Trophoblast cell (in vitro differentiated cells and primary cell): ENCODE results near the gene UBR3.
"Not testable (repeated sequence)": the region's sequence is repeated elsewhere in the genome, so short reads cannot be mapped to it uniquely, and the experiment has no call there.

Source experiments
- DNase-seq, 2 donors: peaks; one replicate each; pipeline ENCODE4 v3.0.0-alpha.2; 2016
- H2AFZ ChIP-seq: 2 replicates; pipeline ENCODE4 v1.6.1; 2013; ENCODE audit warnings: low read length, moderate library complexity, mild to moderate bottlenecking; ENCODE audit not compliant: insufficient read depth, poor library complexity
- H2AK5ac ChIP-seq: 2 replicates; pipeline ENCODE4 v1.6.1; 2013; ENCODE audit warnings: mild to moderate bottlenecking, low read length
- H2BK120ac ChIP-seq: 2 replicates; pipeline ENCODE4 v1.6.1; 2013; ENCODE audit warnings: low read length, mild to moderate bottlenecking, moderate library complexity; ENCODE audit not compliant: insufficient read depth, poor library complexity
- H2BK12ac ChIP-seq: 2 replicates; pipeline ENCODE4 v1.6.1; 2013; ENCODE audit warnings: mild to moderate bottlenecking, low read length, moderate library complexity
- H2BK5ac ChIP-seq: 2 replicates; pipeline ENCODE4 v1.6.1; 2013; ENCODE audit warnings: low read length, low read depth, moderate library complexity, mild to moderate bottlenecking; ENCODE audit not compliant: poor library complexity
- H3K14ac ChIP-seq: 2 replicates; pipeline ENCODE4 v1.6.1; 2013; ENCODE audit warnings: mild to moderate bottlenecking, low read length
- H3K18ac ChIP-seq: 2 replicates; pipeline ENCODE4 v1.6.1; 2013; ENCODE audit warnings: mild to moderate bottlenecking, low read length
- H3K23ac ChIP-seq: 2 replicates; pipeline ENCODE4 v1.6.1; 2013; ENCODE audit warnings: low read length
- H3K27ac ChIP-seq: 2 replicates; pipeline ENCODE4 v1.5.1; 2013; ENCODE audit warnings: low read depth, mild to moderate bottlenecking, inconsistent platforms, low read length, moderate library complexity
- H3K27me3 ChIP-seq: 2 replicates; pipeline ENCODE4 v1.6.1; 2013; ENCODE audit warnings: inconsistent platforms, mild to moderate bottlenecking, low read length, moderate library complexity; ENCODE audit not compliant: insufficient read depth
- H3K36me3 ChIP-seq, 2 experiments: 1 replicate in 1 of 2; 2 replicates in 1 of 2; pipeline ENCODE4 v1.6.1; 2013; ENCODE audit warnings: low read length in 2 of 2, mild to moderate bottlenecking in 2 of 2, moderate library complexity in 1 of 2; ENCODE audit not compliant: insufficient read depth in 2 of 2, control insufficient read depth in 1 of 2
- H3K4ac ChIP-seq: 2 replicates; pipeline ENCODE4 v1.6.1; 2013; ENCODE audit warnings: low read depth, mild to moderate bottlenecking, low read length, moderate library complexity
- H3K4me1 ChIP-seq, 2 experiments: 1 replicate in 1 of 2; 2 replicates in 1 of 2; pipeline ENCODE4 v1.6.1; 2013; ENCODE audit warnings: low read length in 2 of 2, mild to moderate bottlenecking in 2 of 2, moderate library complexity in 1 of 2; ENCODE audit not compliant: insufficient read depth in 2 of 2, control insufficient read depth in 1 of 2
- H3K4me2 ChIP-seq: 2 replicates; pipeline ENCODE4 v1.6.1; 2013; ENCODE audit warnings: inconsistent platforms, mild to moderate bottlenecking, low read length, moderate library complexity
- H3K4me3 ChIP-seq: 2 replicates; pipeline ENCODE4 v1.5.1; 2013; ENCODE audit warnings: mild to moderate bottlenecking, low read depth, low read length, inconsistent platforms
- H3K79me1 ChIP-seq: one replicate; pipeline ENCODE4 v1.6.1; 2013; ENCODE audit warnings: low read length
- H3K79me2 ChIP-seq: 2 replicates; pipeline ENCODE4 v1.6.1; 2013; ENCODE audit warnings: low read length, mild to moderate bottlenecking; ENCODE audit not compliant: control insufficient read depth, insufficient read depth, poor library complexity
- H3K9ac ChIP-seq: 2 replicates; pipeline ENCODE4 v1.6.1; 2013; ENCODE audit warnings: mild to moderate bottlenecking, low read length
- H3K9me3 ChIP-seq: 2 replicates; pipeline ENCODE4 v1.6.1; 2013; ENCODE audit warnings: low read depth, mild to moderate bottlenecking, control low read depth, inconsistent platforms, low read length; ENCODE audit not compliant: insufficient read depth
- H4K12ac ChIP-seq: 2 replicates; pipeline ENCODE4 v1.6.1; 2013; ENCODE audit warnings: low read depth, mild to moderate bottlenecking, low read length, moderate library complexity
- H4K8ac ChIP-seq: 2 replicates; pipeline ENCODE4 v1.6.1; 2013; ENCODE audit warnings: low read depth, mild to moderate bottlenecking, low read length, moderate library complexity
- H4K91ac ChIP-seq: one replicate; pipeline ENCODE4 v1.6.1; 2013; ENCODE audit warnings: low read depth, mild to moderate bottlenecking, low read length, moderate library complexity
- WGBS: extraction: QIAGEN DNeasy Blood & Tissue Kit; methylation state at CpG from one replicate; pipeline ENCODE4 v1.1.7; 2013; ENCODE audit warnings: missing lambda C conversion rate; ENCODE audit not compliant: insufficient read length, insufficient coverage; ENCODE audit errors: extremely low coverage; 5-methylcytosine and 5-hydroxymethylcytosine counted together

Gene UBR3

DNA sequence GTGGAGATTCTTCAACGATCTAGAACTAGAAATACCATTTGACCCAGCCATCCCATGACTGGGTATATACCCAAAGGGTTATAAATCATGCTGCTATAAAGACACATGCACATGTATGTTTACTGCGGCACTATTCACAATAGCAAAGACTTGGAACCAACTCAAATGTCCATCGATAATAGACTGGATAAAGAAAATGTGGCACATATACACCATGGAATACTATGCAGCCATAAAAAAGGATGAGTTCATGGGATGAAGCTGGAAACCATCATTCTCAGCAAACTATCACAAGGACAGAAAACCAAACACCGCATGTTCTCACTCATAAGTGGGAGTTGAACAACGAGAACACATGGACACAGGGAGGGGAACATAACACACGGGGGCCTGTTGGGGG lies 9.9 kb upstream of the UBR3 start:
- not testable (repeated sequence) for H3K4ac ChIP-seq, H4K91ac ChIP-seq, H3K14ac ChIP-seq

GRCh38 chr2:169818241-169818640 lies 9.0 kb upstream of the UBR3 start:
- Histone ChIP-seq H3K14ac (no peak overlapping the region), H2BK5ac (no peak overlapping the region), H4K12ac (no peak overlapping the region), H3K9ac (no peak overlapping the region), H3K4me1 (peaks cover 0 to 3% of the 10 kb centered on the region in 2 experiments), H2BK120ac (no peak overlapping the region), H4K8ac (no peak overlapping the region), H3K4me3 (no peak overlapping the region), H3K9me3 (no peaks in the 10 kb centered on the region), H3K79me2 (no peaks in the 10 kb centered on the region), H2AFZ (no peak overlapping the region), H4K91ac (no peak overlapping the region), H3K27ac (no peak overlapping the region), H3K4me2 (no peak overlapping the region), H3K79me1 (no peaks in the 10 kb centered on the region), H3K27me3 (no peaks in the 10 kb centered on the region), H2AK5ac (no peak overlapping the region), H3K18ac (no peak overlapping the region), H2BK12ac (no peak overlapping the region), H3K36me3 (peaks cover 17 to 18% of the 10 kb centered on the region in 2 experiments), H3K4ac (no peak overlapping the region), H3K23ac (no peak overlapping the region)
- no peak for DNase-seq

More for the DNA sequence above, 9.9 kb upstream of the UBR3 start:
- H3K4me1 ChIP-seq, DNase-seq, H2BK5ac ChIP-seq, H4K12ac ChIP-seq, H2BK12ac ChIP-seq, H3K18ac ChIP-seq, H3K9ac ChIP-seq, H2AK5ac ChIP-seq, H3K23ac ChIP-seq, H3K9me3 ChIP-seq, H2AFZ ChIP-seq, H3K79me2 ChIP-seq, H2BK120ac ChIP-seq, H3K27ac ChIP-seq, H3K27me3 ChIP-seq, H3K4me2 ChIP-seq, H3K79me1 ChIP-seq, H3K4me3 ChIP-seq, H4K8ac ChIP-seq: not testable (repeated sequence)
- WGBS, result no CpG with 5 or more reads among the region's 6 CpGs
- peaks cover 17 to 19% of the 10 kb centered on the region in 2 experiments for H3K36me3 ChIP-seq

- WGBS, result no CpG with 5 or more reads among the region's 1 CpG
- H3K4me3 ChIP-seq, result no peak overlapping the region
- no peak overlapping the region for H2BK5ac ChIP-seq
- no peak overlapping the region for H3K18ac ChIP-seq
- no peak overlapping the region for H3K27ac ChIP-seq
- no peak overlapping the region for H4K12ac ChIP-seq
- no peak overlapping the region for H2BK12ac ChIP-seq
- H2BK120ac ChIP-seq, result no peak overlapping the region
- no peaks in the 10 kb centered on the region for H3K27me3 ChIP-seq
- H3K9me3 ChIP-seq, result no peaks in the 10 kb centered on the region
- H3K23ac ChIP-seq, result no peak overlapping the region
- H3K9ac ChIP-seq, result no peak overlapping the region
- no peak overlapping the region for H2AK5ac ChIP-seq
- peaks cover 12 to 15% of the 10 kb centered on the region in 2 experiments for H3K36me3 ChIP-seq
- H3K14ac ChIP-seq, result no peak overlapping the region
- no peaks in the 10 kb centered on the region for H3K79me1 ChIP-seq
- no peak overlapping the region for H3K4ac ChIP-seq
- H3K79me2 ChIP-seq, result no peaks in the 10 kb centered on the region
- H2AFZ ChIP-seq, result no peak overlapping the region
- no peak overlapping the region for H4K91ac ChIP-seq
- H4K8ac ChIP-seq, result no peak overlapping the region
- peaks cover 0 to 3% of the 10 kb centered on the region in 2 experiments for H3K4me1 ChIP-seq
- no peak overlapping the region for H3K4me2 ChIP-seq
- no peak for DNase-seq
These were observed 8.1 kb upstream of the UBR3 start for GRCh38 chr2:169819106-169819505.

- H2BK120ac ChIP-seq, H3K23ac ChIP-seq, H3K79me1 ChIP-seq, H2AFZ ChIP-seq, H3K4me2 ChIP-seq, H3K4ac ChIP-seq, H3K18ac ChIP-seq, H2BK12ac ChIP-seq, H2AK5ac ChIP-seq, H2BK5ac ChIP-seq, H4K12ac ChIP-seq, H3K4me3 ChIP-seq, H4K91ac ChIP-seq, H3K14ac ChIP-seq, H3K27me3 ChIP-seq, DNase-seq, H4K8ac ChIP-seq, H3K9me3 ChIP-seq, H3K36me3 ChIP-seq, H3K9ac ChIP-seq, H3K4me1 ChIP-seq, H3K27ac ChIP-seq, H3K79me2 ChIP-seq: not testable (repeated sequence)
- no CpG with 5 or more reads among the region's 7 CpGs for WGBS
These were observed 7.2 kb upstream of the UBR3 start for GRCh38 chr2:169820101-169820500.
